GM12878 (cell line): ENCODE data around the gene SSTR4. TPM values are rescaled to one million over a fixed set of nuclear protein-coding genes. Genes with fewer than 3 reads are reported as not detected.

Experiments
- ATAC-seq: fragments of 200-7000 bp; cut with Tn5 transposase; 3 replicates; pipeline ENCODE4 v1.9.1; 2020; ENCODE audit warnings: mild to moderate bottlenecking, moderate library complexity
- BruUV-seq: library from RNA; stranded (reverse); fragments of 400-500 nt; replicated peaks from 2 replicates; lab custom pipeline; 2021; lab: Mats Ljungman, UMichigan
- CTCF ChIA-PET: fragments of 300-600 bp; sonication (Branson Sonifier 250); formaldehyde crosslinking; extraction: SDS; loops from one replicate; lab custom pipeline; 2021; ENCODE audit warnings: inconsistent platforms; lab: Yijun Ruan, JAX
- POLR2A ChIA-PET: fragments of 350-600 bp; formaldehyde crosslinking; extraction: SDS; loops from one replicate; lab custom pipeline; 2021; ENCODE audit warnings: inconsistent platforms; lab: Charles Lee
- RAD21 ChIA-PET: fragments of 300-600 bp; sonication (Branson Sonifier 250); formaldehyde crosslinking; loops from one replicate; lab custom pipeline; 2023; ENCODE audit warnings: antibody characterized with exemption; ENCODE audit not compliant: unreplicated experiment; lab: Charles Lee
- SMC1A ChIA-PET: fragments of 300-600 bp; sonication (Branson Sonifier 250); formaldehyde crosslinking; loops from one replicate; lab custom pipeline; 2023; ENCODE audit not compliant: unreplicated experiment, uncharacterized antibody; lab: Charles Lee
- DNase-seq: peaks from one replicate; pipeline ENCODE4 v3.0.0-alpha.2; 2011; ENCODE audit warnings: low read depth, low spot score
- FAIRE-seq: peaks from 3 replicates; lab custom pipeline; 2011; peaks lifted over from hg19 to GRCh38; lab: Jason Lieb, UNC
- H2AFZ ChIP-seq: 2 replicates; pipeline ENCODE4 v1.6.0; 2011; ENCODE audit warnings: low read depth, low read length, control low read depth; ENCODE audit not compliant: control insufficient read depth
- H3K27ac ChIP-seq: 2 replicates; pipeline ENCODE4 v1.5.1; 2011; ENCODE audit warnings: control low read depth; ENCODE audit not compliant: control insufficient read depth, insufficient read depth
- H3K27me3 ChIP-seq, 2 experiments: replicated peaks in 1 of 2; 2 replicates each; pipeline versions ENCODE4 v1.6.0 to v1.6.1; 2011; ENCODE audit warnings: low read length in 1 of 2; ENCODE audit not compliant: control insufficient read depth in 2 of 2, insufficient read depth in 2 of 2
- H3K36me3 ChIP-seq, 2 experiments: 2 replicates each; pipeline ENCODE4 v1.5.1; 2011; ENCODE audit warnings: low read length in 1 of 2; ENCODE audit not compliant: control insufficient read depth in 2 of 2, insufficient read depth in 2 of 2
- H3K4me1 ChIP-seq: 2 replicates; pipeline ENCODE4 v1.6.1; 2011; ENCODE audit warnings: mild to moderate bottlenecking, low read length, moderate library complexity, mixed read lengths; ENCODE audit not compliant: control insufficient read depth, insufficient read depth
- H3K4me2 ChIP-seq: 2 replicates; pipeline ENCODE4 v1.6.0; 2011; ENCODE audit warnings: control low read depth; ENCODE audit not compliant: control insufficient read depth, insufficient read depth
- H3K4me3 ChIP-seq: fragments of 200-600 bp; sonication (generic); 2 replicates; pipeline ENCODE4 v1.5.1; 2016
- H3K79me2 ChIP-seq: 2 replicates; pipeline ENCODE4 v1.6.0; 2011; ENCODE audit warnings: low read length; ENCODE audit not compliant: control insufficient read depth, insufficient read depth
- H3K9ac ChIP-seq: 2 replicates; pipeline ENCODE4 v1.8.0; 2011; ENCODE audit warnings: low read length, control low read depth, mixed read lengths; ENCODE audit not compliant: control insufficient read depth, insufficient read depth
- H3K9me3 ChIP-seq: replicated peaks from 3 replicates; pipeline ENCODE4 v1.5.1; 2011; ENCODE audit warnings: mild to moderate bottlenecking, low read length; ENCODE audit not compliant: control insufficient read depth, insufficient read depth
- H4K20me1 ChIP-seq: 2 replicates; pipeline ENCODE4 v1.6.0; 2011; ENCODE audit not compliant: control insufficient read depth, insufficient read depth
- BACH1 ChIP-seq: fragments of 450-650 bp; IDR thresholded peaks from 2 replicates; pipeline ENCODE4 v1.6.1; 2017; ENCODE audit warnings: mild to moderate bottlenecking, borderline replicate concordance
- BCL11A ChIP-seq: IDR thresholded peaks from 2 replicates; pipeline ENCODE4 v1.6.1; 2011; ENCODE audit warnings: low read depth, low read length
- ETV6 ChIP-seq, 2 experiments: fragments of 450-650 bp in 1 of 2; IDR thresholded peaks in 1 of 2; conservative IDR thresholded peaks in 1 of 2; 2 replicates each; pipeline ENCODE4 v1.6.1; 2014; ENCODE audit warnings: antibody characterized with exemption in 1 of 2, borderline replicate concordance in 1 of 2, low read depth in 1 of 2, mild to moderate bottlenecking in 1 of 2, moderate library complexity in 1 of 2
- IKZF2 ChIP-seq, 2 experiments: fragments of 450-650 bp; IDR thresholded peaks; 2 replicates each; pipeline ENCODE4 v1.6.1; 2017; ENCODE audit warnings: mild to moderate bottlenecking in 2 of 2, moderate library complexity in 2 of 2
- JUNB ChIP-seq: IDR thresholded peaks from 2 replicates; pipeline ENCODE4 v1.6.1; 2016; ENCODE audit warnings: antibody characterized with exemption, mild to moderate bottlenecking
- KDM1A ChIP-seq: fragments of 200-600 bp; sonication (generic); IDR thresholded peaks from 2 replicates; pipeline ENCODE4 v1.6.1; 2016; ENCODE audit warnings: borderline replicate concordance
- KLF5 ChIP-seq: fragments of 450-650 bp; IDR thresholded peaks from 2 replicates; pipeline ENCODE4 v1.6.1; 2014; ENCODE audit warnings: mild to moderate bottlenecking; ENCODE audit not compliant: partially characterized antibody
- MYC ChIP-seq: IDR thresholded peaks from 2 replicates; pipeline ENCODE4 v1.6.1; 2011; ENCODE audit warnings: mild to moderate bottlenecking, low read length, moderate library complexity, inconsistent platforms; ENCODE audit not compliant: insufficient read depth, insufficient replicate concordance, insufficient read length, severe bottlenecking
- NFIC ChIP-seq: IDR thresholded peaks from 2 replicates; pipeline ENCODE4 v1.6.1; 2012; ENCODE audit warnings: low read depth, mild to moderate bottlenecking, inconsistent platforms, low read length, moderate library complexity
- POLR2AphosphoS5 ChIP-seq: IDR thresholded peaks from 2 replicates; pipeline ENCODE4 v1.6.1; 2011; ENCODE audit warnings: mild to moderate bottlenecking, low read length, inconsistent platforms
- POU2F2 ChIP-seq: IDR thresholded peaks from 3 replicates; pipeline ENCODE4 v1.6.1; 2011; ENCODE audit warnings: low read depth, mild to moderate bottlenecking, low read length, borderline replicate concordance
- STAT1 ChIP-seq: fragments of 450-650 bp; conservative IDR thresholded peaks from 2 replicates; pipeline ENCODE4 v1.6.1; 2014; ENCODE audit warnings: antibody characterized with exemption, mild to moderate bottlenecking
- SUPT20H ChIP-seq: IDR thresholded peaks from 2 replicates; pipeline ENCODE4 v1.6.1; 2011; ENCODE audit warnings: low read depth, mild to moderate bottlenecking, low read length, moderate library complexity, borderline replicate concordance; ENCODE audit not compliant: control insufficient read depth
- ZBTB33 ChIP-seq: fragments of 450-650 bp; IDR thresholded peaks from 2 replicates; pipeline ENCODE4 v1.6.1; 2017; ENCODE audit warnings: mild to moderate bottlenecking
- ZNF274 ChIP-seq: IDR thresholded peaks from one replicate; pipeline ENCODE4 v1.8.0; 2011; ENCODE audit not compliant: insufficient read length, insufficient read depth
- WGBS: methylation state at CpG from one replicate; pipeline ENCODE4 v1.1.6; 2016; ENCODE audit warnings: low lambda C conversion rate; ENCODE audit not compliant: insufficient replicate concordance, insufficient coverage; ENCODE audit errors: missing lambda C conversion rate; 5-methylcytosine and 5-hydroxymethylcytosine counted together
- in situ Hi-C: fragments of 300-500 bp; cut with MboI; formaldehyde crosslinking; loops from 9 replicates; pipeline ENCODE4 v1.14.3; 2018; ENCODE audit warnings: mixed read lengths
- intact Hi-C: fragments of 100-400 bp; cut with micrococcal nuclease; formaldehyde crosslinking; loops from one replicate; pipeline ENCODE4 v1.14.2; 2022; ENCODE audit not compliant: unreplicated experiment
- polyA plus RNA-seq, 11 experiments: library from polyadenylated mRNA; depleted of rRNA in 4 of 11; unstranded in 6 of 11; stranded (reverse) in 5 of 11; fragments of >200 nt; fragmentation: Nextera tagmentation in 4 of 11; fragmentation: Illumina TruSeq in 1 of 11; extraction: Ambion mirVana in 4 of 11; extraction: Trizol in 1 of 11; gene quantifications; 1 replicate in 1 of 11; 2 replicates in 10 of 11; pipeline versions ENCODE4 v1.2.1 to v1.2.3, GENCODE V29; 2011 to 2016; ENCODE audit warnings: inconsistent platforms in 2 of 11, missing spikeins in 2 of 11, low read depth in 1 of 11
- total RNA-seq, 4 experiments: library from RNA; depleted of rRNA in 3 of 4; stranded (reverse); fragments of >200 nt in 3 of 4; fragmentation: Illumina TruSeq in 1 of 4; extraction: Trizol in 1 of 4; gene quantifications; 2 replicates each; pipeline versions ENCODE4 v1.2.1 to v1.2.3, GENCODE V29; 2013 to 2021
- TF ChIP-seq, protein P1 (sequence below): IDR thresholded peaks from 2 replicates; pipeline ENCODE4 v1.6.1; 2011; ENCODE audit warnings: mild to moderate bottlenecking, low read depth, low read length, moderate library complexity; ENCODE audit not compliant: insufficient replicate concordance

Gene SSTR4
- total and polyA plus RNA-seq, 10 of the 15 experiments (the other 5 are each of a cell fraction or from before 2014, with no cell fraction given) = not detected

DNA sequence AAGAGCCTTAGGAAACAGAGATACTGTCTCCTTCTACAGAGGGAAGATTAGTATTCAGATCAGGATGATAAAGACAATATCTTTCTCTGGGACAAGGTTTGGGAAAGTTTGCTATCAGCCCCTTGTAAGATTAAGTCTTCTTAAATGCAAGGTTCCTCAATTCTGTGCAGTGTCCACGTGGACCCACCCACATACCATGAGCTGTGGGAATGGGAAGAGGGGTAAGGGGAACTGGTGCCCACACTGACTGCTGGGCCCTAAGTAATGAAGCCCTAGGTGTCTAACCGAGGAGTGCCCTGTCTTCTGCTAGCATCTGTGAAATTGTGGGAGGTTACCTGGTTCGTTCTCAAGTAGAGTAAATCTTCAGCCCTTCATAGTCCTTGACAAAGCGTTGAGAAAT lies 5.8 kb upstream of the SSTR4 start:
- ChIA-PET POLR2A (no interaction called here), CTCF (interaction anchor here (1.5 kb wide), 1 partner anchor 205 kb away, joined by 3 read pairs; no protein-coding TSS in a partner anchor), SMC1A (no interaction called here), RAD21 (no interaction called here)
- no peak overlapping the region for H2AFZ ChIP-seq
- WGBS = 0% methylated on average over 4 of the region's 4 CpGs
- TF ChIP-seq BCL11A (no peak), SUPT20H (no peak)
- H3K4me1 ChIP-seq = no peaks in the 10 kb centered on the region
- no peaks in the 10 kb centered on the region for H3K79me2 ChIP-seq
- intact Hi-C loops = no loop called here
- ATAC-seq (no peak), DNase-seq (no peak), FAIRE-seq (no peak)
- H3K9ac ChIP-seq = no peak overlapping the region
- BruUV-seq = no TSS peak
- H3K9me3 ChIP-seq = no peaks in the 10 kb centered on the region
- H3K4me2 ChIP-seq = no peak overlapping the region
- H3K4me3 ChIP-seq = no peak overlapping the region
- H3K36me3 ChIP-seq = no peaks in the 10 kb centered on the region
- no peaks in the 10 kb centered on the region for H4K20me1 ChIP-seq
- no peak overlapping the region for H3K27ac ChIP-seq
- in situ Hi-C loops = no loop called here
- H3K27me3 ChIP-seq = peaks cover 0 to 2% of the 10 kb centered on the region in 2 experiments; a peak in 1 of 4 replicates

DNA sequence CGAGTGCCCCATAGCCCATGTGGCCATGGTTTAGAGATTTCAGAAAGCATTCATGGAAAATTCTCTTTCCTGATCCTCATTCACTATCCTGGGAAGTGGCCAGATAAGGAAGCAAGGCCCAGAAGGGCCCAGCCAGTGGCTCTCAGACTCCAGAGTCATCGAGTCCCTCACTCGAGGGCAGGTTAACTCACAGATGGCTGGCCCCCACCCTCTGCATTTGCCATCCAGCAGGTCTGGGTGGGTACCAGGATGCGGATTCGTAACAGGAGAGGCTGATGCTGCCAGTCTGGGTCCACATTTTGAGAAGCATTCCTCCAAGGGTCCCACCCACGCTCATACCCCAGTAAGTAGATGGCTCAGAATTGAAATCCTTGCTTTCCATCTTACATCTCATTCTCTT lies 3.8 kb upstream of the SSTR4 start:
- Histone ChIP-seq H3K27me3 (peaks cover 0 to 2% of the 10 kb centered on the region in 2 experiments; a peak in 1 of 4 replicates), H4K20me1 (no peaks in the 10 kb centered on the region), H3K9me3 (no peaks in the 10 kb centered on the region), H3K4me2 (no peak overlapping the region), H3K9ac (no peak overlapping the region), H3K4me1 (no peaks in the 10 kb centered on the region), H2AFZ (no peak overlapping the region), H3K27ac (no peak overlapping the region), H3K79me2 (no peaks in the 10 kb centered on the region), H3K36me3 (no peaks in the 10 kb centered on the region), H3K4me3 (no peak overlapping the region)
- DNase-seq = no peak
- RAD21 ChIA-PET = no interaction called here
- in situ Hi-C loops (no loop called here), intact Hi-C loops (no loop called here)
- no TSS peak for BruUV-seq
- 7% methylated on average over 6 of the region's 6 CpGs for WGBS
- SMC1A ChIA-PET = no interaction called here
- CTCF ChIA-PET = no interaction called here
- FAIRE-seq = no peak
- POLR2A ChIA-PET = no interaction called here
- ATAC-seq = no peak
- TF ChIP-seq JUNB (no peak), MYC (no peak), KDM1A (no peak), ETV6 (conservative IDR thresholded peaks at IDR 0.05 in 1 of 2, IDR thresholded peaks at IDR 0.05 in 1 of 2; ENCODE audit: borderline replicate concordance in 1 of 2, low read depth in 1 of 2) (no peak), ZNF274 (no peak), STAT1 (no peak), KLF5 (no peak), ZBTB33 (no peak), IKZF2 (IDR thresholded peaks at IDR 0.05) (no peak), POLR2AphosphoS5 (no peak), BACH1 (no peak), POU2F2 (no peak), NFIC (no peak)
- TF ChIP-seq, protein P1, sequence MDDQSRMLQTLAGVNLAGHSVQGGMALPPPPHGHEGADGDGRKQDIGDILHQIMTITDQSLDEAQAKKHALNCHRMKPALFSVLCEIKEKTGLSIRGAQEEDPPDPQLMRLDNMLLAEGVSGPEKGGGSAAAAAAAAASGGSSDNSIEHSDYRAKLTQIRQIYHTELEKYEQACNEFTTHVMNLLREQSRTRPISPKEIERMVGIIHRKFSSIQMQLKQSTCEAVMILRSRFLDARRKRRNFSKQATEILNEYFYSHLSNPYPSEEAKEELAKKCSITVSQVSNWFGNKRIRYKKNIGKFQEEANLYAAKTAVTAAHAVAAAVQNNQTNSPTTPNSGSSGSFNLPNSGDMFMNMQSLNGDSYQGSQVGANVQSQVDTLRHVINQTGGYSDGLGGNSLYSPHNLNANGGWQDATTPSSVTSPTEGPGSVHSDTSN = no peak
